Progenitor cell of endocrine pancreas (in vitro differentiated cells): ENCODE measurements around the gene GPR107. TPM values are rescaled to one million over a fixed set of nuclear protein-coding genes. Genes with fewer than 3 reads are reported as not detected.
A peak's percentile ranks its signal among the peaks of the same experiment; 100 is the strongest.

Source experiments
- DNase-seq: peaks from one replicate; pipeline ENCODE4 v3.0.0; 2021; ENCODE audit warnings: low spot score; ENCODE audit not compliant: unreplicated experiment
- H3K27ac Mint-ChIP-seq: 2 replicates; pipeline ENCODE4 v1.8.0; 2021; ENCODE audit warnings: mild to moderate bottlenecking, moderate library complexity, mixed read lengths
- H3K27me3 Mint-ChIP-seq: 2 replicates; pipeline ENCODE4 v1.8.0; 2021; ENCODE audit warnings: mixed read lengths
- H3K36me3 Mint-ChIP-seq: 2 replicates; pipeline ENCODE4 v1.8.0; 2022; ENCODE audit warnings: mixed read lengths; ENCODE audit not compliant: insufficient read depth
- H3K4me1 Mint-ChIP-seq: 2 replicates; pipeline ENCODE4 v1.8.0; 2021; ENCODE audit warnings: low read depth, mixed read lengths
- H3K4me3 Mint-ChIP-seq: 2 replicates; pipeline ENCODE4 v1.8.0; 2021; ENCODE audit warnings: low read depth, mild to moderate bottlenecking, moderate library complexity, mixed read lengths
- H3K9me3 Mint-ChIP-seq: 2 replicates; pipeline ENCODE4 v1.8.0; 2021; ENCODE audit warnings: low read depth, mixed read lengths
- CTCF ChIP-seq: fragments of 200-600 bp; sonication (generic); IDR thresholded peaks from one replicate; pipeline ENCODE4 v1.5.0; 2021; ENCODE audit warnings: antibody characterized with exemption, mild to moderate bottlenecking; ENCODE audit not compliant: unreplicated experiment
- total RNA-seq: library from RNA; stranded (reverse); gene quantifications from 2 replicates; pipeline ENCODE4 v1.2.1, GENCODE V29; 2021

GPR107 gene
- total RNA-seq, 1 donor from 2014 or later, result 48.7 TPM

GRCh38 chr9:130185490-130186031 is 131.9 kb downstream of the GPR107 start:
- Mint-ChIP-seq H3K27ac (peak overlapping the region; percentile 37), H3K4me3 (no peak overlapping the region), H3K9me3 (no peaks in the 10 kb centered on the region), H3K36me3 (no peaks in the 10 kb centered on the region), H3K4me1 (peaks cover 24% of the 10 kb centered on the region), H3K27me3 (no peaks in the 10 kb centered on the region)
- TF ChIP-seq CTCF, result no peak
- DNase-seq, result no peak

- no peak overlapping the region for H3K4me3 Mint-ChIP-seq
- H3K9me3 Mint-ChIP-seq, result no peaks in the 10 kb centered on the region
- H3K36me3 Mint-ChIP-seq, result no peaks in the 10 kb centered on the region
- no peak overlapping the region for H3K27ac Mint-ChIP-seq
- DNase-seq, result no peak
- TF ChIP-seq CTCF, result no peak
- H3K4me1 Mint-ChIP-seq, result peaks cover 24% of the 10 kb centered on the region
- H3K27me3 Mint-ChIP-seq, result no peaks in the 10 kb centered on the region
Observed at GRCh38 chr9:130186051-130186450, 132.3 kb downstream of the GPR107 start.

- no peak for TF ChIP-seq CTCF
- H3K27ac Mint-ChIP-seq, result no peak overlapping the region
- no peaks in the 10 kb centered on the region for H3K9me3 Mint-ChIP-seq
- no peak for DNase-seq
- no peaks in the 10 kb centered on the region for H3K36me3 Mint-ChIP-seq
- H3K4me1 Mint-ChIP-seq, result peaks cover 24% of the 10 kb centered on the region
- no peaks in the 10 kb centered on the region for H3K27me3 Mint-ChIP-seq
- no peak overlapping the region for H3K4me3 Mint-ChIP-seq
Observed at GRCh38 chr9:130186839-130187522, 133.3 kb downstream of the GPR107 start.

GRCh38 chr9:130187523-130187846 is 133.8 kb downstream of the GPR107 start:
- Mint-ChIP-seq H3K27me3 (no peaks in the 10 kb centered on the region), H3K36me3 (no peaks in the 10 kb centered on the region), H3K4me3 (no peak overlapping the region), H3K27ac (no peak overlapping the region), H3K9me3 (no peaks in the 10 kb centered on the region), H3K4me1 (peaks cover 28% of the 10 kb centered on the region)
- TF ChIP-seq CTCF, result no peak
- DNase-seq, result no peak

- Mint-ChIP-seq H3K9me3 (no peaks in the 10 kb centered on the region), H3K4me1 (peaks cover 26% of the 10 kb centered on the region), H3K27ac (peak overlapping the region; percentile 74), H3K27me3 (no peaks in the 10 kb centered on the region), H3K36me3 (no peaks in the 10 kb centered on the region), H3K4me3 (no peak overlapping the region)
- DNase-seq, result no peak
- no peak for TF ChIP-seq CTCF
Observed at GRCh38 chr9:130188860-130189481, 135.3 kb downstream of the GPR107 start.

Other genes starting within 250 kb of the GPR107 start
- 33.1 and 39.0 TPM in 2 replicates for gene TOR1A, start 229.8 kb upstream of the GPR107 start, total RNA-seq
- 30.4 and 30.8 TPM in 2 replicates for gene C9orf78, start 218.6 kb upstream of the GPR107 start, total RNA-seq
- 41.2 and 41.8 TPM in 2 replicates for gene USP20, start 218.4 kb upstream of the GPR107 start, total RNA-seq
- gene FNBP1, start 10.7 kb upstream of the GPR107 start, total RNA-seq, result 38.9 and 44.1 TPM in 2 replicates
- 29.0 and 33.4 TPM in 2 replicates for gene NCS1, start 118.5 kb downstream of the GPR107 start, total RNA-seq
- 0.26 and 0.31 TPM in 2 replicates for gene HMCN2, start 211.9 kb downstream of the GPR107 start, total RNA-seq